B cell (primary cell): ENCODE data around the gene MAZ. TPM values are rescaled to one million over a fixed set of nuclear protein-coding genes. Genes with fewer than 3 reads are reported as not detected.

Experiments
- ATAC-seq: fragments of 200-7000 bp; cut with Tn5 transposase; one replicate; pipeline ENCODE4 v1.10.0; 2021; ENCODE audit warnings: low read depth, mild to moderate bottlenecking, moderate number of reproducible peaks, moderate library complexity
- CTCF ChIA-PET: fragments of 350-600 bp; sonication (Branson Sonifier 250); formaldehyde crosslinking; loops from one replicate; lab custom pipeline; 2021; ENCODE audit warnings: antibody characterized with exemption, inconsistent platforms; lab: Charles Lee
- POLR2A ChIA-PET: fragments of 350-600 bp; sonication (Branson Sonifier 250); formaldehyde crosslinking; loops from one replicate; lab custom pipeline; 2021; ENCODE audit warnings: antibody characterized with exemption; lab: Charles Lee
- DNase-seq: peaks from one replicate; pipeline ENCODE4 v3.0.0; 2013
- H2AFZ ChIP-seq: 2 replicates; pipeline ENCODE4 v1.6.1; 2012; ENCODE audit warnings: mild to moderate bottlenecking, low read depth, low read length; ENCODE audit not compliant: insufficient read depth, poor library complexity, severe bottlenecking
- H3K27ac ChIP-seq, 2 donors: 1 replicate in 1 of 2; 2 replicates in 1 of 2; pipeline ENCODE4 v1.5.1; 2012 to 2013; ENCODE audit warnings: low read length in 2 of 2, mild to moderate bottlenecking in 2 of 2, moderate library complexity in 1 of 2
- H3K27me3 ChIP-seq, 4 experiments: fragments of 200-600 bp in 1 of 4; sonication (generic) in 1 of 4; replicated peaks in 1 of 4; 1 replicate in 2 of 4; 2 replicates in 2 of 4; pipeline versions ENCODE4 v1.6.1 to v1.7.0; 2013 to 2016; ENCODE audit warnings: low read length in 3 of 4, mild to moderate bottlenecking in 2 of 4, mixed read lengths in 1 of 4, moderate library complexity in 1 of 4; ENCODE audit not compliant: insufficient read depth in 4 of 4, control insufficient read depth in 3 of 4; ENCODE audit errors: control extremely low read depth in 1 of 4
- H3K36me3 ChIP-seq, 2 experiments: replicated peaks in 1 of 2; 1 replicate in 1 of 2; 2 replicates in 1 of 2; pipeline versions ENCODE4 v1.6.1 to v1.7.1; 2013; ENCODE audit warnings: low read length in 1 of 2; ENCODE audit not compliant: insufficient read depth in 2 of 2, control insufficient read depth in 1 of 2; ENCODE audit errors: control extremely low read depth in 1 of 2, extremely low read depth in 1 of 2
- H3K4me1 ChIP-seq, 2 donors: fragments of 200-600 bp in 1 of 2; sonication (generic) in 1 of 2; 1 replicate in 1 of 2; 2 replicates in 1 of 2; pipeline versions ENCODE4 v1.5.1 to v1.6.1; 2013 to 2017; ENCODE audit warnings: low read length in 2 of 2; ENCODE audit not compliant: control insufficient read depth in 2 of 2, insufficient read depth in 2 of 2
- H3K4me2 ChIP-seq: replicated peaks from 2 replicates; pipeline ENCODE3; 2012; ENCODE audit warnings: mild to moderate bottlenecking, low read depth, low read length; ENCODE audit not compliant: poor library complexity, severe bottlenecking
- H3K4me3 ChIP-seq, 5 experiments: fragments of 200-600 bp in 1 of 5; sonication (generic) in 1 of 5; 1 replicate in 3 of 5; 2 replicates in 2 of 5; pipeline versions ENCODE4 v1.5.1 to v1.7.0; 2011 to 2016; ENCODE audit warnings: low read length in 4 of 5, mild to moderate bottlenecking in 4 of 5, low read depth in 2 of 5, control low read depth in 1 of 5, moderate library complexity in 1 of 5; ENCODE audit not compliant: insufficient read depth in 1 of 5; ENCODE audit errors: control extremely low read depth in 1 of 5, extremely low read depth in 1 of 5
- H3K79me2 ChIP-seq: fragments of 200-600 bp; sonication (generic); one replicate; pipeline ENCODE4 v1.6.0; 2016; ENCODE audit warnings: low read length; ENCODE audit not compliant: control insufficient read depth, insufficient read depth
- H3K9ac ChIP-seq: fragments of 200-600 bp; sonication (generic); 2 replicates; pipeline ENCODE4 v1.6.1; 2017; ENCODE audit warnings: mild to moderate bottlenecking, low read length, moderate library complexity
- H3K9me3 ChIP-seq, 3 donors: one replicate each; pipeline versions ENCODE4 v1.6.1 to v1.7.1; 2013; ENCODE audit warnings: low read length in 2 of 3; ENCODE audit not compliant: control insufficient read depth in 2 of 3, insufficient read depth in 1 of 3; ENCODE audit errors: control extremely low read depth in 1 of 3
- H4K20me1 ChIP-seq: 2 replicates; pipeline ENCODE4 v1.6.0; 2012; ENCODE audit warnings: mild to moderate bottlenecking, low read length; ENCODE audit not compliant: insufficient read depth, control insufficient read depth, poor library complexity, severe bottlenecking
- H3K27ac Mint-ChIP-seq: one replicate; pipeline ENCODE4 v1.8.0; 2021; ENCODE audit warnings: mixed read lengths
- H3K27me3 Mint-ChIP-seq: one replicate; pipeline ENCODE4 v1.8.0; 2021; ENCODE audit warnings: mixed read lengths
- H3K4me1 Mint-ChIP-seq: one replicate; pipeline ENCODE4 v1.8.0; 2021; ENCODE audit warnings: mixed read lengths
- H3K4me3 Mint-ChIP-seq: one replicate; pipeline ENCODE4 v1.8.0; 2021; ENCODE audit warnings: mixed read lengths
- H3K9me3 Mint-ChIP-seq: one replicate; pipeline ENCODE4 v1.8.0; 2022; ENCODE audit warnings: mixed read lengths; ENCODE audit not compliant: insufficient read depth
- CTCF ChIP-seq: fragments of 200-600 bp; IDR thresholded peaks from one replicate; pipeline ENCODE4 v1.8.0; 2022; ENCODE audit warnings: antibody characterized with exemption, mild to moderate bottlenecking
- EZH2 ChIP-seq: IDR thresholded peaks from 2 replicates; pipeline ENCODE4 v1.6.1; 2012; ENCODE audit warnings: borderline replicate concordance, low read depth, mild to moderate bottlenecking, moderate library complexity, low read length; ENCODE audit not compliant: insufficient read depth, poor library complexity, severe bottlenecking
- WGBS: methylation state at CpG from one replicate; pipeline ENCODE4 v1.1.5; 2013; ENCODE audit warnings: missing lambda C conversion rate; ENCODE audit not compliant: insufficient coverage; 5-methylcytosine and 5-hydroxymethylcytosine counted together
- intact Hi-C: fragments of 100-400 bp; cut with micrococcal nuclease; formaldehyde crosslinking; loops from one replicate; pipeline ENCODE4 v1.10.0; 2022
- polyA plus RNA-seq: library from polyadenylated mRNA; depleted of rRNA; stranded (reverse); fragments of >200 nt; gene quantifications from 2 replicates; pipeline ENCODE4 v1.2.3, GENCODE V29; 2012
- total RNA-seq, 2 donors: library from RNA; stranded (reverse); fragments of 120-200 nt in 1 of 2; gene quantifications; 1 replicate in 1 of 2; 2 replicates in 1 of 2; pipeline versions ENCODE4 v1.2.3 to v1.2.4, GENCODE V29; 2013 to 2022

Gene MAZ
- total and polyA plus RNA-seq, 2 donors (not counting 1 experiment from before 2014, with no cell fraction given): 170 to 198 TPM

GRCh38 chr16:29852654-29853053 is 46.3 kb downstream of the MAZ start:
- H3K27ac Mint-ChIP-seq: no peak overlapping the region
- CTCF ChIA-PET: interaction anchor here (1.4 to 7.2 kb wide), 2 partner anchors 45 to 152 kb away, joined by 3 to 100 read pairs; no protein-coding TSS in a partner anchor

More at GRCh38 chr16:29852654-29853053, 46.3 kb downstream of the MAZ start:
- POLR2A ChIA-PET: interaction anchor here (0.7 kb wide), 1 partner anchor 29 kb away, joined by 5 read pairs; no protein-coding TSS in a partner anchor
- no peaks in the 10 kb centered on the region for H3K4me1 ChIP-seq
- no peak overlapping the region for H3K4me3 Mint-ChIP-seq
- H3K36me3 ChIP-seq: peaks cover 0 to 2% of the 10 kb centered on the region in 2 experiments
- no peaks in the 10 kb centered on the region for H3K27me3 Mint-ChIP-seq
- no peak overlapping the region for H2AFZ ChIP-seq
- no peaks in the 10 kb centered on the region for H3K9me3 Mint-ChIP-seq
- H3K79me2 ChIP-seq: no peaks in the 10 kb centered on the region
- no CpG with 5 or more reads among the region's 7 CpGs for WGBS
- H3K27me3 ChIP-seq: no peaks in the 10 kb centered on the region
- ATAC-seq (no peak), DNase-seq (no peak)
- TF ChIP-seq EZH2: no peak
- TF ChIP-seq CTCF: no peak
- no peak overlapping the region for H3K4me3 ChIP-seq
- intact Hi-C loops: no loop called here
- no peak overlapping the region for H3K9ac ChIP-seq
- H3K4me1 Mint-ChIP-seq: no peaks in the 10 kb centered on the region
- no peak overlapping the region for H3K4me2 ChIP-seq
- H3K9me3 ChIP-seq: no peaks in the 10 kb centered on the region
- H3K27ac ChIP-seq: no peak overlapping the region
- H4K20me1 ChIP-seq: no peaks in the 10 kb centered on the region
